ENCODE measurements around the gene ICA1L. TPM values are rescaled to one million over a fixed set of nuclear protein-coding genes. Genes with fewer than 3 reads are reported as not detected.

The ICA1L gene
- polyA plus RNA-seq, 1 of the 3 experiments (the other 2 are of a cell fraction) = 3.7 TPM

DNA sequence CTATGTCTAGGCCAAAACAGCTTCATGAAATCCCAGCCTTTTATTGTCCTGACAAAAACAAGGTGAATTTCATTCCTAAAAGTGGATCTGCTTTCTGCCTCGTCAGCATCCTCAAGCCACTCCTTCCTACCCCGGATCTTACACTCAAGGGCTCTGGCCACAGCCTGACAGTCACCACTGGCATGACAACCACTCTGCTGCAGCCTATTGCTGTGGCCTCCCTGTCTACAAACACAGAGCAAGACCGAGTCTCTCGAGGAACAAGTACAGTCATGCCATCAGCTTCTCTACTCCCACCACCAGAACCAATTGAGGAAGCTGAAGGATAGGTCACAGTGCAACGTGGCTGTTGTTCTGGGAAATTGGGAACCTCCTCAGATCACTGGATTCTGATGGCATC, 106.1 kb downstream of the ICA1L start:
- H2AFZ ChIP-seq (ENCODE audit: low read depth) = no peak overlapping the region
- no peaks in the 10 kb centered on the region for H3F3A ChIP-seq (replicated peaks; ENCODE audit: insufficient read depth)
- POLR2A ChIA-PET = interaction anchor here (0.6 kb wide), 1 partner anchor 368 kb away, joined by 3 read pairs; no protein-coding TSS in a partner anchor
- TF ChIP-seq CHD2 (IDR thresholded peaks at IDR 0.05; ENCODE audit: low read length, partially characterized antibody) = no peak
- no peak for TF ChIP-seq YY1 (IDR thresholded peaks at IDR 0.05; ENCODE audit: low read depth)
- TF ChIP-seq, protein P1, sequence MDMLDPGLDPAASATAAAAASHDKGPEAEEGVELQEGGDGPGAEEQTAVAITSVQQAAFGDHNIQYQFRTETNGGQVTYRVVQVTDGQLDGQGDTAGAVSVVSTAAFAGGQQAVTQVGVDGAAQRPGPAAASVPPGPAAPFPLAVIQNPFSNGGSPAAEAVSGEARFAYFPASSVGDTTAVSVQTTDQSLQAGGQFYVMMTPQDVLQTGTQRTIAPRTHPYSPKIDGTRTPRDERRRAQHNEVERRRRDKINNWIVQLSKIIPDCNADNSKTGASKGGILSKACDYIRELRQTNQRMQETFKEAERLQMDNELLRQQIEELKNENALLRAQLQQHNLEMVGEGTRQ (IDR thresholded peaks at IDR 0.05; ENCODE audit: borderline replicate concordance, low read depth, low read length) = no peak
- TF ChIP-seq EP300 (IDR thresholded peaks at IDR 0.05; ENCODE audit: borderline replicate concordance in 1 of 2, low read depth in 1 of 2, low read length in 1 of 2) = no peak
- TF ChIP-seq ELF1 (IDR thresholded peaks at IDR 0.05) = no peak
- no peak for TF ChIP-seq RXRA (IDR thresholded peaks at IDR 0.05; ENCODE audit: borderline replicate concordance, low read depth)
- no peak for TF ChIP-seq FOXJ3 (CRISPR knock-in tag; IDR thresholded peaks at IDR 0.05)
- TF ChIP-seq JUND (IDR thresholded peaks at IDR 0.05) = no peak
- no peak for TF ChIP-seq GABPA (IDR thresholded peaks at IDR 0.05; ENCODE audit: low read depth)
- TF ChIP-seq NRF1 (IDR thresholded peaks at IDR 0.05; ENCODE audit: low read depth, low read length) = no peak
- TF ChIP-seq, protein P2, sequence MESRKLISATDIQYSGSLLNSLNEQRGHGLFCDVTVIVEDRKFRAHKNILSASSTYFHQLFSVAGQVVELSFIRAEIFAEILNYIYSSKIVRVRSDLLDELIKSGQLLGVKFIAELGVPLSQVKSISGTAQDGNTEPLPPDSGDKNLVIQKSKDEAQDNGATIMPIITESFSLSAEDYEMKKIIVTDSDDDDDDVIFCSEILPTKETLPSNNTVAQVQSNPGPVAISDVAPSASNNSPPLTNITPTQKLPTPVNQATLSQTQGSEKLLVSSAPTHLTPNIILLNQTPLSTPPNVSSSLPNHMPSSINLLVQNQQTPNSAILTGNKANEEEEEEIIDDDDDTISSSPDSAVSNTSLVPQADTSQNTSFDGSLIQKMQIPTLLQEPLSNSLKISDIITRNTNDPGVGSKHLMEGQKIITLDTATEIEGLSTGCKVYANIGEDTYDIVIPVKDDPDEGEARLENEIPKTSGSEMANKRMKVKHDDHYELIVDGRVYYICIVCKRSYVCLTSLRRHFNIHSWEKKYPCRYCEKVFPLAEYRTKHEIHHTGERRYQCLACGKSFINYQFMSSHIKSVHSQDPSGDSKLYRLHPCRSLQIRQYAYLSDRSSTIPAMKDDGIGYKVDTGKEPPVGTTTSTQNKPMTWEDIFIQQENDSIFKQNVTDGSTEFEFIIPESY (IDR thresholded peaks at IDR 0.05; ENCODE audit: borderline replicate concordance, low read depth) = no peak
- TF ChIP-seq TEAD4 (IDR thresholded peaks at IDR 0.05; ENCODE audit: borderline replicate concordance, insufficient read depth) = no peak
- TF ChIP-seq MXI1 (IDR thresholded peaks at IDR 0.05; ENCODE audit: low read depth, low read length) = no peak
- TF ChIP-seq TAF1 (IDR thresholded peaks at IDR 0.05; ENCODE audit: borderline replicate concordance, low read depth, low read length) = no peak
- no peak for TF ChIP-seq EZH2phosphoT487 (IDR thresholded peaks at IDR 0.05; ENCODE audit: borderline replicate concordance, low read depth)
- TF ChIP-seq SIN3A (IDR thresholded peaks at IDR 0.05; ENCODE audit: borderline replicate concordance, low read depth, low read length) = no peak
- H3K9ac ChIP-seq = no peak overlapping the region
- CTCF ChIA-PET = no interaction called here
- peaks cover 3 to 14% of the 10 kb centered on the region in 2 experiments for H3K36me3 ChIP-seq (replicated peaks in 1 of 2; ENCODE audit: control insufficient read depth in 1 of 2, insufficient read depth in 2 of 2, low read length in 1 of 2)
- DNase-seq = no peak
- H3K4me1 ChIP-seq (ENCODE audit: control insufficient read depth in 1 of 2, insufficient read depth in 2 of 2, low read depth in 1 of 2, low read length in 1 of 2) = no peaks in the 10 kb centered on the region
- H3K79me2 ChIP-seq (ENCODE audit: insufficient read depth) = no peaks in the 10 kb centered on the region
- H3K9me2 ChIP-seq = no peaks in the 10 kb centered on the region
- no peaks in the 10 kb centered on the region for H3K27me3 ChIP-seq (ENCODE audit: insufficient read depth)
- no peak overlapping the region for H3K4me2 ChIP-seq
- H3K9me3 ChIP-seq = no peaks in the 10 kb centered on the region
- WGBS (ENCODE audit: low lambda C conversion rate) = 87% methylated on average over 5 of the region's 5 CpGs
- no peaks in the 10 kb centered on the region for H4K20me1 ChIP-seq (ENCODE audit: insufficient read depth)
- H3K4me3 ChIP-seq (ENCODE audit: low read depth in 2 of 2, low read length in 1 of 2) = no peak overlapping the region
- H3K27ac ChIP-seq (ENCODE audit: low read depth in 2 of 2, low read length in 1 of 2) = no peak overlapping the region

DNA sequence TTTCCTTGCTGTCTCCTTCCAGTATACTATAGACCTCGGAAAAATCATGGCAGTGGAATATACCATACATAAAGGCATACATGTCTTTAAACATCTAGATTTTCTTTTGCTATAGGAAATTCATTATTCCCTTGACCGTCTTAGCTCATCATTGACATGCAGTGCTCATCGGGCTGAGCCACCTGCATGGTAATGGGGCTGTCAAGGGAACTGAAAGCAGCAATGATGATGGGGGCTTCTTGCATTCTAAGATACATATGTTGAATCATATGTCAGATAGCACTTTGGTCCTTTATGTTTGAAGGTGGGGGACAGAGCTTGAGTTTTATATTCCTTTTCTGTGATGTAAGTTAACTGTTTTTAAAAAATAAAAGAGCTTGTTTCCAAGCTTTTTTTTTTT, 106.6 kb downstream of the ICA1L start:
- Histone ChIP-seq H3K4me2 (no peak overlapping the region), H3K9me3 (no peaks in the 10 kb centered on the region), H2AFZ (ENCODE audit: low read depth) (no peak overlapping the region), H3K79me2 (ENCODE audit: insufficient read depth) (no peaks in the 10 kb centered on the region), H3K9me2 (no peaks in the 10 kb centered on the region), H3K4me3 (ENCODE audit: low read depth in 2 of 2, low read length in 1 of 2) (no peak overlapping the region), H3K27ac (ENCODE audit: low read depth in 2 of 2, low read length in 1 of 2) (no peak overlapping the region), H3K27me3 (ENCODE audit: insufficient read depth) (no peaks in the 10 kb centered on the region), H3K36me3 (replicated peaks in 1 of 2; ENCODE audit: control insufficient read depth in 1 of 2, insufficient read depth in 2 of 2, low read length in 1 of 2) (peaks cover 6 to 14% of the 10 kb centered on the region in 2 experiments), H3K9ac (no peak overlapping the region), H3F3A (replicated peaks; ENCODE audit: insufficient read depth) (no peaks in the 10 kb centered on the region), H4K20me1 (ENCODE audit: insufficient read depth) (no peaks in the 10 kb centered on the region), H3K4me1 (ENCODE audit: control insufficient read depth in 1 of 2, insufficient read depth in 2 of 2, low read depth in 1 of 2, low read length in 1 of 2) (no peaks in the 10 kb centered on the region)
- POLR2A ChIA-PET = interaction anchor here (0.6 kb wide), 1 partner anchor 369 kb away, joined by 3 read pairs; no protein-coding TSS in a partner anchor
- TF ChIP-seq EZH2phosphoT487 (IDR thresholded peaks at IDR 0.05; ENCODE audit: borderline replicate concordance, low read depth) (no peak), EP300 (IDR thresholded peaks at IDR 0.05; ENCODE audit: borderline replicate concordance in 1 of 2, low read depth in 1 of 2, low read length in 1 of 2) (no peak), MEF2A (IDR thresholded peaks at IDR 0.05; ENCODE audit: borderline replicate concordance, low read depth) (no peak)
- TF ChIP-seq, protein P3, sequence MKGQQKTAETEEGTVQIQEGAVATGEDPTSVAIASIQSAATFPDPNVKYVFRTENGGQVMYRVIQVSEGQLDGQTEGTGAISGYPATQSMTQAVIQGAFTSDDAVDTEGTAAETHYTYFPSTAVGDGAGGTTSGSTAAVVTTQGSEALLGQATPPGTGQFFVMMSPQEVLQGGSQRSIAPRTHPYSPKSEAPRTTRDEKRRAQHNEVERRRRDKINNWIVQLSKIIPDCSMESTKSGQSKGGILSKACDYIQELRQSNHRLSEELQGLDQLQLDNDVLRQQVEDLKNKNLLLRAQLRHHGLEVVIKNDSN (IDR thresholded peaks at IDR 0.05; ENCODE audit: borderline replicate concordance, low read depth) = no peak
- CTCF ChIA-PET = no interaction called here
- 98% methylated on average over 3 of the region's 3 CpGs for WGBS (ENCODE audit: low lambda C conversion rate)
- no peak for DNase-seq
